ENCODE data around the gene SNAP91.
"Not testable (repeated sequence)": the region's sequence is repeated elsewhere in the genome, so short reads cannot be mapped to it uniquely, and the experiment has no call there.

Gene SNAP91

GRCh38 chr6:83615025-83615999 lies 93.6 kb downstream of the SNAP91 start:
- peak; percentile 34 for DNase-seq

GRCh38 chr6:83613378-83613777 lies 95.5 kb downstream of the SNAP91 start:
- DNase-seq, result no peak

GRCh38 chr6:83609248-83609647 lies 99.7 kb downstream of the SNAP91 start:
- no peak for DNase-seq

- no peak for DNase-seq
Measured at GRCh38 chr6:83605517-83605916, 103.4 kb downstream of the SNAP91 start.

- no peak for DNase-seq
Measured at GRCh38 chr6:83603551-83603950, 105.3 kb downstream of the SNAP91 start.

- DNase-seq, result no peak
Measured at GRCh38 chr6:83601119-83601518, 107.8 kb downstream of the SNAP91 start.

- DNase-seq, result no peak
Measured at GRCh38 chr6:83600459-83600858, 108.4 kb downstream of the SNAP91 start.

- no peak for DNase-seq
Measured at GRCh38 chr6:83597511-83597910, 111.4 kb downstream of the SNAP91 start.

GRCh38 chr6:83597051-83597450 lies 111.8 kb downstream of the SNAP91 start:
- DNase-seq, result no peak

GRCh38 chr6:83594941-83595340 lies 114.0 kb downstream of the SNAP91 start:
- DNase-seq, result peak; percentile 8

- DNase-seq, result no peak
Measured at GRCh38 chr6:83593395-83593785, 115.5 kb downstream of the SNAP91 start.

- DNase-seq, result peak; percentile 33
Measured at GRCh38 chr6:83592770-83593394, 116.0 kb downstream of the SNAP91 start.

- DNase-seq, result no peak
Measured at GRCh38 chr6:83590416-83590815, 118.5 kb downstream of the SNAP91 start.

- DNase-seq, result no peak
Measured at GRCh38 chr6:83589076-83589475, 119.8 kb downstream of the SNAP91 start.

- no peak for DNase-seq
Measured at GRCh38 chr6:83578057-83578456, 130.8 kb downstream of the SNAP91 start.

- DNase-seq, result no peak
Measured at GRCh38 chr6:83574783-83575182, 134.1 kb downstream of the SNAP91 start.

GRCh38 chr6:83571663-83572185 lies 137.2 kb downstream of the SNAP91 start:
- DNase-seq, result not testable (repeated sequence)

- DNase-seq, result no peak
Measured at GRCh38 chr6:83558975-83559374, 149.9 kb downstream of the SNAP91 start.

GRCh38 chr6:83556871-83557270 lies 152.0 kb downstream of the SNAP91 start:
- DNase-seq, result no peak

- DNase-seq, result not testable (repeated sequence)
Measured at GRCh38 chr6:83551748-83552147, 157.2 kb downstream of the SNAP91 start.

GRCh38 chr6:83550482-83550881 lies 158.4 kb downstream of the SNAP91 start:
- DNase-seq, result not testable (repeated sequence)

- DNase-seq, result peak; percentile 7
Measured at GRCh38 chr6:83546636-83547035, 162.3 kb downstream of the SNAP91 start.

- no peak for DNase-seq
Measured at GRCh38 chr6:83539678-83540077, 169.2 kb downstream of the SNAP91 start.
